Suprapubic skin (tissue), 3 donors: ENCODE measurements around the gene SLC8A1.

Source experiments
- CTCF ChIP-seq, 2 donors: fragments of 200-600 bp in 1 of 2; fragments of 450-650 bp in 1 of 2; sonication (generic) in 1 of 2; IDR thresholded peaks; one replicate each; pipeline ENCODE4 v1.5.1; 2016 to 2019; ENCODE audit warnings: antibody characterized with exemption in 2 of 2, mild to moderate bottlenecking in 1 of 2, moderate library complexity in 1 of 2
- POLR2A ChIP-seq, 2 donors: fragments of 450-650 bp; IDR thresholded peaks; one replicate each; pipeline ENCODE4 v1.6.1; 2017; ENCODE audit warnings: antibody characterized with exemption in 2 of 2, mild to moderate bottlenecking in 2 of 2, moderate library complexity in 2 of 2

- TF ChIP-seq CTCF (IDR thresholded peaks at IDR 0.05) (no peak), POLR2A (IDR thresholded peaks at IDR 0.05) (no peak)
These were observed 19.2 kb upstream of the SLC8A1 start for GRCh38 chr2:40470822-40471813.
